T47D (cell line): ENCODE measurements around the gene DNAAF3.

Experiments used
- DNase-seq, 2 experiments: peaks; one replicate each; pipeline versions ENCODE4 v3.0.0 to v3.0.0-alpha.2; 2011 to 2012; ENCODE audit warnings: low read depth in 1 of 2, low spot score in 1 of 2
- JUND ChIP-seq: IDR thresholded peaks from 2 replicates; pipeline ENCODE4 v1.6.1; 2012; ENCODE audit warnings: low read depth
- in situ Hi-C: cut with HindIII; loops from 2 replicates; pipeline ENCODE4 v1.10.0; 2016; ENCODE audit warnings: low sequenced_read_pairs, low pct_unique_long_range_greater_than_20kb

DNAAF3 gene

DNA sequence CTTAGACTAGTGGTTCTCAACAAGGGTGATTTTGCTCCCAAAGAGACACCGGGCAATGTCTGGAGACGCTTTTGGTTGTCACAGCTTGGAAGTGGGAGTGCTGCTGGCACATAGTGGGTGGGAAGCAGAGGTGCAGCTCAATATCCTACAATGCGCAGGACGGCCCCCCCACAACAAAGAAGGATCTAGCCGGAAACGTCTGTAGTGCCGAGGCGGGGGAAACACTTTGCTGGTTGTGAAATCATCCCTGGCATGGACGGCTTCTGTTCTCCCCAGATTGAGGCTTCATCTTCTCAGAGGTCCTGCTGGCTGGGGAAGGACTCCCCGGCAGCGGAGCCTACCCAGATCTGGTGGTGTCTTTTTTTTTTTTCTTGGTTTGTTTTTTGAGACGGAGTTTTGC is 27.1 kb upstream of the DNAAF3 start:
- no peak for TF ChIP-seq JUND
- in situ Hi-C loops: no loop called here
- no peak for DNase-seq

DNA sequence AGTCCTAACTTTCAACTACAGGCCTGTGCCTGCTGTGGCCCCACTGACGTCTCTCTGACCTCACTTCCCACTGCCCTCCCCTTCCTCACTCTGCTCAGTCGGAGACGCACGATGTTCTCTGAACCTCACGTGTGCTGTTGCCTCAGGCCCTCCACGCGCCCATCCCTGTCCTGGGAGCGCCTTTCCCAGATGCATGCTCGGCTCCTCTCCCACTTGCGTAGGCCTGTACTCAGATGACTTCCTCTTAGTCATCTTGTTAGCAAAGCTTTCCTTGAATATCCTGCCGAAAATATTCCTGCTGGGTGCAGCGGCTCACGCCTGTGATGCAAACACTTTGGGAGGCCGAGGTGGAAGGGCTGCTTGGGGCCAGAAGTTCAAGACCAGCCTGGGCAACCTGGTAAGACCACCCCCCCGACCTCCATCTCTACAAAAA is 23.0 kb upstream of the DNAAF3 start:
- TF ChIP-seq JUND: no peak
- in situ Hi-C loops: no loop called here
- DNase-seq: no peak

DNA sequence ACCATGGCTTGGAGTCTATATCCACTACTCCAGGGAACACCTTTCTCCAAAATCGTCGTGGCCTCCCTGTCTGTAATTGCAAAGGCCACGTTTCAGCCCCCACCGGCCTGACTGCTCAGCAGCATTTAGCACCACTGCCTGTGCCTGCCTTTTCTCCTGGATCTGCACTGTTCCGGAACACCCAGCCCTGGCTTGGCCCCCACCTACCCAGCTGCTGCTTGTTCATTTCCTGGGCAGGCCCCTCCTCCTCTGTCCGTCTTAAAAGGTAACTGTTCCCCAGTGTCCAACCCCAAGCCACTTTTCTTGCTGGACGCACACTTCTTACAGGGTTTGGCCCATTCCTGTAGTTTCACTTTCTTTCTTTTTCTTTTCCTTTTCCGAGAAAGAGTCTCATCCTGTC is 22.2 kb upstream of the DNAAF3 start:
- no peak for TF ChIP-seq JUND
- in situ Hi-C loops: no loop called here
- DNase-seq: no peak

DNA sequence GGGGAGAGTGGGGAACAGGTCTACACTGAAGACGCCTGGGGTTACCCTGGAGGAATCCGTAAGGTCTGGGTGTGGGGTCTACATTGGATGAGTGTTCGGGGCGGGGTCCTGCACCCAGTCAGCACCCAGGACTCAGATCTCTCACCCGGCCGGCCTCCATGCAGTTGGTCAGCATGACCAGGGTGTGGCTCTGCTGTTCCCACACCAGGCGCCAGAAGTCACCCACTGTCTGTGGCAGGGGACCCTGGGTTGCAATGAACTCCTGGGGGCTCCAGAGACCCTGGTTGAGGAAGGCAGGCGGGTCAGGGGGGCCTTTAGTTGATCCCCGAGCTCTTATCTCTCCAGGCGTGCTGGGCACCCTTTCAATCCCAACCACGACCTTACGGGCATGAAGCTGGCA is 19.7 kb upstream of the DNAAF3 start:
- in situ Hi-C loops: no loop called here
- TF ChIP-seq JUND: no peak
- no peak for DNase-seq

DNA sequence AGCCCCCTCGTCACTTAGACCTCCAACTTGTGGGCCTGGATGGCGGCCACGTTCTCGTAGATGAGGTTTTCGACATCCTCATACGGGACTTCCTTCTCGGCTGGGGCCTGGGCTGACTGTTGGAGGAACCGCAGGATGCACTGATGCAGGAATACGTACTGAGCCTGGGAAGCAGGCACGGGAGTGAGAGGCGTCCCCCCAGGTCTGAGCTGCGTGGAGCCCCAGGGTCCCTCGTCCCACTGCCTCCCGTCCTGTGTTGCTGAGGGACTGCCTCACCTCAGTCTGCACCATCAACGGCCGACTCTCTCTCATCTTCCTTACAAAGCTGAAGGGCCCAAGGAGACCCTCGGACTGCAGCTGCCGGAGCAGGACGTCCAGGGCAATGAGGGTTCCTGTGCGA is 15.3 kb upstream of the DNAAF3 start:
- in situ Hi-C loops: no loop called here
- DNase-seq: no peak

DNA sequence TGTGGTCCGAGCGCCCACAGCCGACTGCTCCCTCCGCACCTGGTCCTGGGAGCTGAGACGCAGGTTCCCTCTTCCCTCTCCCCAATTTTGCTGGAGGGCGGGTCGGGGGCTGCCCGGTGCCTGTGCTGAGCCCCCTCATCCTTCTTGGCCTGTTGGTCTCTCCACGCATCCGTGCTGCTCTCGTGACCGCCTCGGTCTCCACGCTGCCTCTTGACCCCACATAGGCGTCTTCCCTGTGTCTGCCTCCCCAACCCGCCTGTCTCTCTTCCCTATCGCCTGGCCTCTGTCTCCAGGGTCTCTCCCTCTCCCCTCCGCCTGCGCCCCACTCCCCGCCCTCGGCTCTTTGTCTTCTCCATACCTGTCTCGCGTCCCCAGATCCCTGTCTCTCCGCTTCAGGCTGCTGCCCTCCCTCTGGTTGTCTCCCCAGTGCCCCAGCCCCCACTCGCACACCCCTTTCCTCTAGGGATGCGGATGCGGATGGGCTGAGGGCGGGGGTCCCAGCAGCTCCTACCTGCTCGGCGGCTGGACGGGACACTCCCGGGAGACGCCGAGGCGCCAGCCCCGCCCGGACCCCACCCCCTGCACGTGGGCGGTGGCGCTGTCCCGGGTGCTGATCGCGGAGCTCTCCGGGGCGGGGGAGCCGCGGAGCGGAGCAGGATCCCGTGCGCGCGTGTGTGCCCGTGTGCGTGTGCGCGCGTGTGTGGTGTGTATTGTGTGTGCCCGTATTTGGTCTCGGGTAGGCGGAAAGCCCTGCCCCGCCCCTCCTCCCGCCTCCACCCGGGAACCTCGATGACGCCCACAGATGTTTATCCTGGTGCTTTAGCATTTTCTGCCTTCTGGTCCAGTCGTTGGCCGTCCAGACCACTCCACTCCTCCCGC is 13.4 kb upstream of the DNAAF3 start, which contains the start of gene SYT5:
Gene SYT5, minus strand, starts transcription at position 684 of the 879 bp plus-strand sequence. CDS start 1,248 bp downstream, outside the sequence.
- TF ChIP-seq JUND: no peak
- in situ Hi-C loops: no loop called here
- DNase-seq: peak; percentile 67 to 82

More for the DNA sequence above, 15.3 kb upstream of the DNAAF3 start:
- TF ChIP-seq JUND: no peak

DNA sequence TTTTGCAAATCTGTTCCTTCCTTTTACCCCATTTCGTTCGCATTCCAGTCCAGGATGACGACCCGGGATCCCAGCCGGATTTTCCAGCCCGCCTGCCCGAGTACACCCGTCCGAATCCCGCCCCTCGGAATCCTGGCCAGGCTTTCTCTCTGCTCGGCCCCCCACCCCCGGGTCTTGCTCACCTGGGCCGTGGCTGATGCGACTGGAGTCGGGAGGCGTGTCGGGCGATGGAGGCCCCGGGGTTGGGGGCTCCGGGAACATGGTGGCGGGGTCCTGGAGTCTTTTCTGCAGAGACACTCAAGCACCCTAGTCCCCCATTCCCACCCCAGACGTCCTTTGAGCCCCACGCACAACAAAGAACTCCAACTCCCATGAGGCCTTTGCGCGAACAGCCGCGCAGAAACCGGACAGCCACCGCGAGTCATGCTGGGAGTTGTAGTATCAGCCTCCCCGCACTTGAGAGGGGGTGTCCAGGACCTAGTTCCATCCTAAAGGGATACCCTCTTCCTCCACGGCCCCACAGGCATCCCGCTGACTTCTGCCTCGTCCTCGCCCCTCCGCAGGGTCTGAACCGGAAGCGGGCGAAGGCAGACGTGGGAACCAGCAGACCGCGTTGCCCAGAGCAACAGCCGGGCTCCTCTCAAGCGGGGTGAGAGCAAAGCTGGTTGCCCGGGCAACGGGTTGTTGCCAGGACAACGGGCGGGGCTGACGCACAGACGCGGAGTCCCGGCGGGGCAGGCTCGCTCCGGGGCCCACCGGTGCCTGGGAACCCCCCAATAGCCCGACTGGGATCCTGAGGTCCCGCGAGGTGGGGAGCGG is 12.6 kb upstream of the DNAAF3 start:
- TF ChIP-seq JUND: no peak
- in situ Hi-C loops: no loop called here
- peak; percentile 54 to 72 for DNase-seq

DNA sequence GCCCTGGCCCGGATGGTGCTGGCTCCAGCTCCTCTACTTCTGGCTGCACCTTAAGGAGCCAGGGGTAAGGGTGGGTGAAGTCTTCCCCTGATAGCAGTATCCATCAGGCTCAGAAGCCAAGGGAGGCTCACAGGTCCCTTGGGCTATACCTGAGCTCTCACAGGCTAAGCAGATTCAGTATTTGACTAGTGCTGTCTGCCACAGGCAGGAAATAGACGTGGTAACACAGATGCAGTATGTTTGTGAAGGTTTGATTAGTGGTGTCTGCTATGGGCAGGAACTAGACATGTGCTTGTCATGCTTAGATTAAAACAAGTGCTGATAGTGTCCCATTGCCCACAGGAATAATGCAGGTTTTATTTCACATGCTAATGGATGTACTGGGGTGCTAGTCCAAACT is 9.7 kb upstream of the DNAAF3 start:
- no peak for TF ChIP-seq JUND
- DNase-seq: peak; percentile 33 to 53
- in situ Hi-C loops: no loop called here

DNA sequence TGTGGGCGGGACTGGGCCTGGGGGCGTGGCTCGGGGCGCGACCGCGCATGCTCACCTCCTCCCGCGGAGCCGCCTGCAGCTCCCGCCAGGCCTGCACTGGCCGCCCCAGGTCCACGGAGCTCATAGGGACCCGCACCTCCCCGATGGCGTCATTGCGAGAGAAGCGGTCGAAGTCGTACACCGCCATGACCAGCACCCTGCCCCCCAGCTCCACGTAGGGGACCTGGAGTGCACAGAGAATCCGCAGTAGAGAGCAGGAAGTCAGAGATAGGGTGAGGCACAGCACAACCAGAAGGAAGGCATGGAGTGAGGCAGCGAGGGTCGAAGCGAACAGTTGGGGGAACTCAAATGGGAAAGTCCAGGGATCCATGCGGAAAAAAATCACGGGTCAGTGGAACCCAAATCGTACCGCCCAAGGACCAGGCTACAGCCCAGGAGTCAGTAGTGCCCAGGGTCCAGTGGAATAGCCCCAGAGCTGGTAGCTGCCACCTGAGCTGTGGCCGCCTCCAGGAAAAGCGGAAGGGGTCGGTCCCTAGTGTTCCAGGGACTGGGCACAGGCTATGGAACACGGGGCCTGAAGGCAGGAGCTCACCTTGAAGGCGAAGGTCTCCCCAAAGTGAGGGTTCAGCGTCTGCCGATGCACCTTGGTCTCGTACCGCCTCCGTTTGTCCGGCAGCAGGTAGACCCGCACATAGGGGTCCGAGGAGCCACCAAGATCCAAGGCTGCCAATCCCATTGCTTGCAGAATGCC is 8.9 kb upstream of the DNAAF3 start:
- in situ Hi-C loops: no loop called here
- no peak for TF ChIP-seq JUND
- no peak for DNase-seq

DNA sequence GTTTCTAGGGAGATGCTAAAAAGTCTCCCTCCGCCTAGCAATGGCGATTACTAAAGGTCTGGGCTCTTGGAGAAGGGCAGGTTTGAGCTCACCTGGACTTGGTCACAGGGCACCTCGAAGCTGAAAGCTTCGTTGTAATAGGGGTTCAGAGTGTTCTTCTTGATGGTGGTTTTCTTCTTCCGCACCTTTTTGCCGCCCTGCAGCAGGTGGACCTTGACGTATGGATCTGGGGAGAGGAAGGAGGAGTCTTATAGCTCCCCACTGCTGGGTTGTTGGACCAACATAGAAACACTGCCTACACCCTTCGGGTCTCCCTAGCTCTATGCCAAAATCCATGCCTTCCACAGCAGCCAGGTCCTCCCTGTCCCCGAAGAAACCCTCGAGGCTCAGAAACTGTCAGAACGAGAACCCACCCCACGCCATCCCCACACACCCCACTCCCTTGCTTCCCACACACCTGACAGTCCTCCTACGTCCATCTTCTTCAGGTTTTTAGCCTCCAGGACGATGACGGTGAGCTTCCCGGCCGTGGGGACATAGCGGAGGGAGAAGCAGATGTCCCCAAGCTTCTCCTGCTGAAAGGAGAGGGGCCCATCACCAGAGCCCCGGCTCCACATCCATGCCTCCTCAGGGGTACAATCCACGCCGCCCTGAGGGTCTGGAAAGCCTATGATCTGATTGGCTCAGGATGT is 8.2 kb upstream of the DNAAF3 start:
- in situ Hi-C loops: no loop called here
- no peak for DNase-seq
- TF ChIP-seq JUND: no peak

DNA sequence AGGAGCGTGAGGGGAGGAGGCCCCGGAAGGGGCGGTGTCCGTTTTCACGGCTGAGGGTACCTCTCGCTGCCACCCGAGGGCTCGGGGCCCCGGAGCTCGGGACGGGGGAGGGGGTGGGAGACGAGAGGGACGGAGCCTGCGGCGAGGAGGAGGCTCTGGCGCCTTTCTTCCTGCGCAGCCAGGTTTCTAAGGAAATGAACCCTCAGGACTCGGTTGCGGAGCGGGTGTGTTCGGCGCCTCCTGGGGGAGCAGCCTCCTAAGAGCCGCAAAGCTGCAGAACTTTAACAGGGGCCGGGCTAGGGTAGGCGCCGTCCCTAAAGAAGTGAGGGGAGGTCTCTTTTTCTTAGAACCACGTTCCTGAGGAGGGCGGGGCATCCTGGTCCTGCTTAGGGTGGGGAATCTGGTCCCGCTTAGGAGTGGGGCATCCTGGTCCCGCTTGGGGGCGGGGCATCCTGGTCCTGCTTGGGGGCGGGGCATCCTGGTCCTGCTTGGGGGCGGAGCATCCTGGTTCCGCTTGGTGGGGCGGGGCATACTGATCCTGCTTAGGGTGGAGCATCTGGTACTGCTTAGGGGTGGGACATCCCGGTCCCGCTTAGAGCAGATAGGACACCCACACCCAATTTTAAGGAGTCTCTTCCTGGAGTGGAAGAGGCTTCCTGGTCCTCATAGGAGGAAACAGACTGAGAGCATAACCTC is 7.4 kb upstream of the DNAAF3 start:
- peak; percentile 87 to 88 for DNase-seq
- no peak for TF ChIP-seq JUND
- in situ Hi-C loops: no loop called here
